MG63 (cell line): ENCODE data around the gene WEE1. TPM values are rescaled to one million over a fixed set of nuclear protein-coding genes. Genes with fewer than 3 reads are reported as not detected.
"Not testable (repeated sequence)": the region's sequence is repeated elsewhere in the genome, so short reads cannot be mapped to it uniquely, and the experiment has no call there.

Experiments
- DNase-seq: peaks from one replicate; pipeline ENCODE4 v3.0.0-alpha.2; 2020
- H3K27me3 ChIP-seq: fragments of 250-450 bp; sonication (Bioruptor Pico); 2 replicates; pipeline ENCODE4 v1.5.1; 2020; ENCODE audit warnings: mild to moderate bottlenecking, moderate library complexity
- H3K36me3 ChIP-seq: fragments of 250-450 bp; sonication (Bioruptor Pico); 2 replicates; pipeline ENCODE4 v1.5.1; 2020; ENCODE audit warnings: mild to moderate bottlenecking, moderate library complexity
- H3K4me3 ChIP-seq: fragments of 250-450 bp; sonication (Bioruptor Pico); 2 replicates; pipeline ENCODE4 v1.5.1; 2020; ENCODE audit warnings: mild to moderate bottlenecking, moderate library complexity
- H3K9me3 ChIP-seq: fragments of 250-450 bp; sonication (Bioruptor Pico); 2 replicates; pipeline ENCODE4 v1.5.1; 2020; ENCODE audit warnings: mild to moderate bottlenecking, moderate library complexity
- total RNA-seq: library from RNA; depleted of rRNA; stranded (reverse); fragments of >200 nt; shearing (Covaris generic); gene quantifications from 2 replicates; pipeline ENCODE4 v1.2.3, GENCODE V29; 2014; ENCODE audit warnings: low replicate concordance; rRNA removed

Gene WEE1
- total RNA-seq = 34.8 and 35.6 TPM in 2 replicates

DNA sequence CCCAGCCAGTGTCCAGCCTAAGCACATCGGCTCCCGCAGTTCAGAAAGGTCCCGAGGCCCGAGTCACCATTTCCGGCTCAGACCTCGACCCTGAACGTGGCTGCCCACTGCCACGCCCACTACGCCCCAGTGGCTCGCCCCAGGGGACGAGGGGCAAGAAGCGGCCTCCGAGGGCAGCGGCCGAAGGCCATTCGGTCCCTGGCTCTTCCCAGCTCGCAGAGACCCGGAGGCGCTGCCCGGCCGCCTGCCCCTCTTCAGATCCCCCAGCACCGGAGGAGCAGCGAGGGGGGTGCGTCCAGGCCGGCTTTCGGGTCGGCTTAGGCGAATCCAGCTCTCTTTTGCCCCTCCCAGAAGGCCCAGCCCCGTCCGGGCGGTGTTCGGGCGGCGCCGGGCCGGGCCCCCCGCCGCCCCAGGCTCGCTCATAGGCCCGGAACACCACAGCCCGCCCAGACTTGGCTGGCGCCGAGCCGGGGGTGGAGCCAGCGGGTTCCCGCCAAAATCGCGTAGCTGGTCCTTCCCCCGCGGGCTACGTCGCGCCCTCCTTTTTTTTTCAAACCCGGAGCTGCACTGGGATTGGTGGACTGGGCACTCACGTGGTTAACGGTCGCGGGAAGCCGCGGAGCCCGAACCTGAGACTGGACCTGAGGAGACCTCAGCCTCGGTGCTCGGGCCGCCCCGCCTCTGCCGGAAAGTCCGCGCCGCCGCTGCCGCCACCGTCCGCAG, at the start of gene WEE1:
WEE1 (plus strand) TSS at position 619 of the 723 bp plus-strand sequence. CDS start 264 bp downstream, outside the sequence.
- Histone ChIP-seq H3K27me3 (no peaks in the 10 kb centered on the region), H3K36me3 (peaks cover 38% of the 10 kb centered on the region), H3K4me3 (peak within 1 kb of the TSS; percentile 82), H3K9me3 (no peaks in the 10 kb centered on the region)
- DNase-seq = peak; percentile 98

DNA sequence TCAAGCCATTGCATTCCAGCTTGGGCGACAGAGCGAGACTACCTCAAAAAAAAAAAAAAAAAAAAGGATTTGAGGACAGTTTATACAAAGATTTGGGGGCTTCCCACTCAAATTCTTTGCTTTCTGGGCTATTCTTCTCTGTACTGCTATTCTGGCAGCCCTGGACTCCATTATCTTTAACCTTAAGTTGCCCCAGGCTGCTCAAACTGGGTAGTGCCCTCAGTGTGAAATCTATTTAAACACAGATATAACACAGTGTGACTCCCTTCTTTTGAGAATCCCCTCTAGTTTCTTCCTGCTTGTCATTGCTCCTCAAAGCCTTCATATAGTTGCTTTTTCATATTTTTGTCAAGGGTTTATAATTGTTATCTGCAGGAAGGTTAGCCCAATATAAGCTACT, 49.5 kb upstream of the WEE1 start:
- H3K27me3 ChIP-seq = no peaks in the 10 kb centered on the region
- DNase-seq = no peak

DNA sequence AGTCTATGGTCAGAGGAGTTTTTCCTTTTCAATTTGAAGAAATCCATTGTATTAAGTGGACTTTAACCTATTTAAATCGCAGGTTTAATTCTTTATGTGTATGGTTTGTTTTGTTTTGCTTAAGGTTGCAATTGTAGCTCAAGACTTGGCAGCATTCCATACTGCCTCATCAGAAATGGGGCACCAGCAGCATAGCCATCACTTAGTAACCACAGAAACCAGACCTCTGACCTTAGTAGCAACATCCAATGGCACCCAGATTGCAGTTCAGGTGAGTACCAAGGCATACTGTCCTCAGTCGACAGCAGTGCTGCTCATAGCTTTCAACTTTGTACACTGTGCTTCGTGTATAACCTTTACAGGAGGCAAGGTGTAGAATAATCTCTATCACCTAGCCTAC, 48.4 kb upstream of the WEE1 start:
- no peaks in the 10 kb centered on the region for H3K27me3 ChIP-seq
- no peaks in the 10 kb centered on the region for H3K9me3 ChIP-seq
- H3K36me3 ChIP-seq = peaks cover 8% of the 10 kb centered on the region
- no peak overlapping the region for H3K4me3 ChIP-seq
- DNase-seq = no peak

More for the DNA sequence above, 49.5 kb upstream of the WEE1 start:
- Histone ChIP-seq H3K4me3 (no peak overlapping the region), H3K36me3 (peaks cover 8% of the 10 kb centered on the region), H3K9me3 (no peaks in the 10 kb centered on the region)

DNA sequence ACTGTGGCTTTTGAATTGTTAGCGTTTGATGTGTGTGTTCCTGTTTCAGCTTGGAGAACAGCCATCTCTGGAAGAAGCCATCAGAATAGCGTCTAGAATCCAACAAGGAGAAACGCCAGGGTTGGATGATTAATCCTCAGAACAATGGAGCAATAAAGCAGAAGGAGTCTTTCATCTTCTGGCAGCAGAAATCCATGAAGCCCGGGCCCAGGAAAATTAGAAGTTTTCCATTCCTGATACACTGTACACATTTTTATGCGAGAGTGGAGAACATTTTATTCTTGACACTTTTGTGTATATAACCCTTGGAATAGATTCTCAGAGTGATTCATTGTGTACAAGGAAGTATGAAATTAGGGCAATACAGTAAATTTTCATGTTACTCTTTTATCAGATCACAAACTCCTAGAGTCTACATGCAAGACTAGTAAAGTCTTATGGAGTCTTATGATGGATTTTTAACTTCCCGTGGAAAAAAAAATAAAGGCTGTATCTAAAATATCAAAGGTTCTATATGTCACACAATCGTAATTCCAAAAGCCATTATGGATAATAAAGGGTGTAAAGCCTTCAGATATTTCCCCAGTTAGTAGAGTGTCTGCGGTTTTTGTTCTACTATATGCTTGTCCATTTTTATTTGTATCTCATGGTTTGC, 45.9 kb upstream of the WEE1 start:
- DNase-seq = peak; percentile 65
- H3K4me3 ChIP-seq = no peak overlapping the region
- no peaks in the 10 kb centered on the region for H3K9me3 ChIP-seq
- peaks cover 6% of the 10 kb centered on the region for H3K36me3 ChIP-seq
- no peaks in the 10 kb centered on the region for H3K27me3 ChIP-seq

DNA sequence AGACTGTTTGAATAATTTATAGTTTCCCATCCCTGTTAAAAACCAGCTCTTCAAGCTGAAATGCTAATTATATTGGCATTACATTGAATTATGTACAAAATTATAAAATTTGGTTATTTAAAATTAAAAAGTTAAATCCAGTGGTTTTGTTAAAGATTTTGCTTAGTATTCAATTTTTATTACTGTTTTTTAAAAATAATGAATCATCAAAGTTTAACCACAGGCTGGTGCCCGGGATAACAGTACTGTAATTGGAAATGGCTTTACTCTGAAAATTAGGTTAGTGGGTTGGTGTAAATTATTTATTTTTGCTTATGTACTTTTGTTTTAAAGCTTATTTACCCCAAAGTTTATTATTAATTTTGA, 45.4 kb upstream of the WEE1 start:
- DNase-seq = no peak
- no peak overlapping the region for H3K4me3 ChIP-seq
- peaks cover 6% of the 10 kb centered on the region for H3K36me3 ChIP-seq
- no peaks in the 10 kb centered on the region for H3K9me3 ChIP-seq
- no peaks in the 10 kb centered on the region for H3K27me3 ChIP-seq

DNA sequence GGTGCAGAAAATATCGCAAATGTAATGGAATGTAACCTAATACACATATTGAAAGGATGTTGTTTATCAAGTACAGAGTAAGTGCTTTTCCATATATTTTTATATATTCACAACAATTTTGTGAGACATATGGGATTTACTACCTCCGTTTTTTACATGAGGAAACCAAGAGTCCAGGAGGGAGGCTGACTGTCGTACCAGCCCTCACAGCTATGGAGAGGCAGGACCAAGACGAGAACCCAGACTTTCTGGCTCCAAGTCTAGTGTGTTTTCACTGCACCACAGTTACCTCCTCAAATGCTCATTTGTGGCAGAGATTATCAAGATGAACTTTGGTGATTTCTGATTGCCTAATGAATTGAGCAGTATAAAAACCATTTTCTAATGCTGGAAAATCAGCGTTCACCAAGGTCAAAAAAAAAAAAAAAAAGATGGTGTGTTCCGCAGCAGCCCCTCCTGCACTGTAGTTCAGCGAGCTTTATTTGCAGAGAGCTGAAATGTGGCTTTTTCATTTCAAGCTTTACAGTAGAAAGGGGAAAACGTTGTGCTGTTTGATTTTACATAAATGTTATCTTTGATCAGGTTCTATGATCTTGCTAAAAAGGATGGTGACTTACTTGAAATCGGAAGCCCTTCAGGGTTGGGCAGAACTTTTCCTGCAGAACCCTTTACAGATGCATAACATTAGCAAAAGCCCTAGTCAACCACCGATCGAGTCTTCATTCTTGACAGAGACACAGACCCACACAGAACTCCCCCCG, 44.7 kb upstream of the WEE1 start:
- DNase-seq = no peak
- Histone ChIP-seq H3K27me3 (no peaks in the 10 kb centered on the region), H3K4me3 (no peak overlapping the region), H3K9me3 (no peaks in the 10 kb centered on the region), H3K36me3 (peaks cover 6% of the 10 kb centered on the region)

DNA sequence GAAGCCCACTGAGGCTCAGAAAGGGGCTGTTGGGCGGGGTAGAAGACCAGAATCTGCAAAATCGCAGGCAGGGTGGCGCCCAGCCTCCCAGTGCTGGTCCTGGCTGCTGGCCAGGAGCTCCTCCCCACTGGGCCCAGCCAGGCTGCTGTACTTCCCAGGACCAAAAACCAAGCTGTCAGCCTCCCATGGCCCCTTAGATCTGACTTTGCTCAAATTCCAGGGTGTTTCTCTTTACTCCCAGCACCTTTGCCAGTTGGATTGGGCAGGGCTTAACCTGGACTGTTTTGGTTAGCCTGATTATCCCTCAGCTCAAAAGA, 44.2 kb upstream of the WEE1 start:
- no peak for DNase-seq

DNA sequence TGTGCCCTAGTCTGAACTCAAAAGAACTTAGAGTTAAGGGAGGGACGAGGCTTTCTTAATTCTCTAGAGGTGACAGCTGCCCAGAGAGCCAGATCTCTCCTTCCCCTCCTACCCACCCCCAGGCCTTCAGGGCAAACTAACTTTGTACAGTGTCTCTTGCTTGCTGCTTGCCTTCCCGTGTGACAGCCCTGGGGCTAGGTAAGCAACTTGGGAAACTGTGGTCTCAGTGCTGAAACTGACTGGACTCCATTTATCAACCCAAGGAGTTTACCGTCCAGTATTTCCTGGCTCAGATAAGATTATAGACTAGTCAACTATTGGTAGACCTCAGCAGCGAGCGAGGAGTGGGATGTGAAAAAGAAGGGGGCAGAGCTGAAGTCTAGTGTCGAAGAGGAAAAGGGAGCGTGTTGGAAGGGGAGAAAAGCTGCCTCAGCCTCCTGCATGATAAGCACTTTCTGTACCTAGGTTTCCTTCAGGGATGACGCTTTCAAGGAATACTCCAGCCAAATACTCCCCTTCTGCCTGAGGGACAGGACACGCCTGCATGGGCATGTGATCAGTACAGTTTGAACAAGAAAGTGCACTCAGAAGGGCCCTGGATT, 43.3 kb upstream of the WEE1 start:
- no peak for DNase-seq

More for the DNA sequence above, 44.2 kb upstream of the WEE1 start:
- H3K27me3 ChIP-seq = no peaks in the 10 kb centered on the region
- no peak overlapping the region for H3K4me3 ChIP-seq
- peaks cover 6% of the 10 kb centered on the region for H3K36me3 ChIP-seq
- no peaks in the 10 kb centered on the region for H3K9me3 ChIP-seq

DNA sequence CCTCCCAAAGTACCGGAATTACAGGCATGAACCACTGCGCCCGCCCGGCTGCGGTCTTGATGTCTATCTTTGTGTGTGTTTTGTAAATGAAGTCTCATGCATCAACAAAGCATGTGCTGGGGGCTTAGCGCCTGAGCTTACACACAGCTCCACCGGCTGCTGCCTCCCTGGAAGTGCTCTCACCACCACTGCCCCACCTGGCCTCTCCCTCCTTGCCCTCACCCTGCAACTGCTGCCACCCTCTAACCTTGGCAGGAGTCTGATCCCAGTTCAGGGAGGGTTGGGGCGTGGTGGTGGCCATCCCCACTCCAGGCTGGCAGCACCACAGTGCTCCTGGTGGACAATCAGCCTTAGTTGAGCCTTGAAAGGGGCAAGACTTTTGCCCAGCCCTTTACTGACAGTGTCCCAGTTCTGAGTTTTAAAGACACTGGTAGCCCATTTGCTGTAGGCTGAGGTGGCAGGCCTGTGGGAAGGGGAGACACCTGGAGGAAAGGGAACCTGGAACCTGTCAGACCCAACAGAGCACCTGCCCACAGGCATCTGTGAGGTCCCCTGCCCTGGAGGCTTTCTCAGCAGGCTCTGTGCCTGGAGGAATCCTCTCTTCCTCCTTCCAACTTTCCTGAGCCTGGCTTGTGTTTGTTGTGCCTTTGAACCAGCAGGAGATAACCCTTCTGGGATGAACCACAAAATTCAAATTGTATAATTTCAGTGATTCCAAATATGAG, 42.4 kb upstream of the WEE1 start:
- Histone ChIP-seq H3K27me3 (no peaks in the 10 kb centered on the region), H3K9me3 (no peaks in the 10 kb centered on the region)
- DNase-seq = no peak

More for the DNA sequence above, 43.3 kb upstream of the WEE1 start:
- Histone ChIP-seq H3K27me3 (no peaks in the 10 kb centered on the region), H3K36me3 (peaks cover 4% of the 10 kb centered on the region), H3K9me3 (no peaks in the 10 kb centered on the region), H3K4me3 (no peak overlapping the region)

DNA sequence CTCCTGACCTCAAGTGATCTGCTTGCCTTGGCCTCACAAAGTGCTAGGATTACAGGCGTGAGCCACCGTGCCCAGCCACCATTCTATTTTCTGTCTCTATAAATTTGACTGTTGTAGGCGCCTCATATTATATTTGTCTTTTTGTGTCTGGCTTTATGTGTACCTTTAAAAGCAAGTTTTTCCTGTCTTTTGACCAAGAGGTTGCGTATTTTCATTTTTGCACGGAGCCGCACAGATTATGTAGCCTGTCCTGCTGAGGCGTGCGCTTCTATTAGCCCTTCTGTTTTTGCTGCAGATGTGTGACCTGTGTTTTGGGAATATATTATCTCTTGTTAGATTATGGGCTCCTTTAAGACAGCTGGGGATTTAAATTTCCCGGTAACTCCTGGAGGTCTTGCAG, 40.4 kb upstream of the WEE1 start:
- H3K36me3 ChIP-seq = no peaks in the 10 kb centered on the region
- H3K9me3 ChIP-seq = no peaks in the 10 kb centered on the region
- H3K4me3 ChIP-seq = no peak overlapping the region
- DNase-seq = no peak
- H3K27me3 ChIP-seq = no peaks in the 10 kb centered on the region

More for the DNA sequence above, 42.4 kb upstream of the WEE1 start:
- no peaks in the 10 kb centered on the region for H3K36me3 ChIP-seq
- no peak overlapping the region for H3K4me3 ChIP-seq

DNA sequence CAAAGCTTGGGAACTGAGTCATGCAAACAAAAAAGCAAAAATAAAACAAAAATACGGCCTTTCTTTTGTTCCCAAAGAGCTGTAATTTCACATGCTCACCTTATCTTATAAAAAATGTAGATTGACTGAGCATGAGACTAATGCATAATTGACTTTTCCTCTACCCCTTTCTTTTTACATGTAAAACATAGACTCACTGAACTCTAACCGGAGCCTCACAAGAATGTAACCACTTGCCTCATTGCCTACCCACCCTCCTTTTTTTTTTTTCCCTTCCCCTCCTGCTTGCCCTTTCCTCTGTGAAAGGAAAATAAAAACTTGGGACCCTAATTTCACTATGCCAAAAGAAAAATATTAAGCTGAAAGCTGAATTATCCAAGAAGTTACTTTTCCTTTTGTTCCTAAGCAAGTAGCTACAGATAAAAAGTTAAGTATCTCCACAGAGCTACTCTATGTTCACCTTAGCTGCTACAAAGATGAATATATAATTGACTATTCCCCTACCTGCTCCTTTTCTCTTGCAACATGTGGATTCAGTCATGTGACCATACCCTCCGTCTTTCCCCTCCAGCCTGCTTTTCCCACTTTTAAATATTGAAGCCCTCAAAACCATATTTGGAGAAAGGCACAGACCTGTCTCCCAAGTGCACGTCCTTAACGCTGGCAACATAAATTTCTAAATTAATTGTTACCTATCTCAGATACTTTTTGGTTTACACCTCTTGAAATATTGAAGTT, 39.6 kb upstream of the WEE1 start:
- H3K36me3 ChIP-seq = no peaks in the 10 kb centered on the region
- H3K4me3 ChIP-seq = no peak overlapping the region
- H3K27me3 ChIP-seq = no peaks in the 10 kb centered on the region
- no peak for DNase-seq
- H3K9me3 ChIP-seq = no peaks in the 10 kb centered on the region

DNA sequence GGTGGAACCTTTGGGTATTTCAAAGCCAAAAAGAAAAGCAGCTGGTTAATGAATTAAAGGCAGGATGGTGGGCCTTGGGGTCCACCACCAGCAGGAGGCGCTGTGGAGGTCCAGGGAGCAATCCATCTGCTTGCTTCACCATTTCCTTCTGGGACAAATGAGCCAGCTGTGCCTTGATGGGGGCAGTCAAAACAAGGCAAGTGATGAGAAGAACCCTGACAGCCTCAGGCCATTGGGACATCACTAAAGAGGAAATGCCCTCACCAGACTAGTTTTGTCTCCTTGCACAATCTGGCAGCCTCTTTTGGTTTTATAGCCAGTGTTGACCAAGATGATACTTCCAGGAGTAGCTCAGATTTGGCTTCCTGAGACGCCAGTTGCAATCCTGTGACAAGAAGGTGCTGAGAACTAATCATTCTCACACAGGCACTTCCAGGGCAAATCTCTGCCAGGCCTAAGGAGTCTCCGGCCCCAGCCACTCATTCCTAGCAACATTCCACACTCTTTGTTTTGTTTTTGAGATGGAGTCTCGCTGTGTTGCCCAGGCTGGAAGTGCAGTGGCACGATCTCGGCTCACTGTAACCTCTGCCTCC, 38.2 kb upstream of the WEE1 start:
- H3K4me3 ChIP-seq = no peak overlapping the region
- peak; percentile 45 for DNase-seq
- H3K27me3 ChIP-seq = no peaks in the 10 kb centered on the region
- no peaks in the 10 kb centered on the region for H3K36me3 ChIP-seq
- no peaks in the 10 kb centered on the region for H3K9me3 ChIP-seq

DNA sequence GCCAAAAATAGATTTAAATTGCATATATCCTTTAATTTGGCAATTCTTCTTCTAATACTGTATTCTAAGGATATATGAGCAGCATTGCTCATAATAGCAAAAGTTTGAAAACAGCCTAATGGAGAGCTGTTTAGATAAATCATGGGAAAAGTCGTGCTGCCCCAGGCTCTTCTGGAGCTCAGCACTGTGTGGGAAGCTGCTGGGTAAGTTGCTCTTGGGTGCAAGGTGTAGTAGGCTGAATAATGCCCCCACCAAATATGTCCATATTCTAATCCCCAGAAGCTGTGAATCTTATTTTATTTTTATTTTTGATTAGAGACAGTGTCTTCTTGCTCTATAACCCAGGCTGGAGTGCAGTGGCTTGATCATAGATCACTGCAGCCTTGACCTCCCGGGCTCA, 34.9 kb upstream of the WEE1 start:
- Histone ChIP-seq H3K27me3 (no peaks in the 10 kb centered on the region), H3K36me3 (no peaks in the 10 kb centered on the region), H3K9me3 (no peaks in the 10 kb centered on the region), H3K4me3 (no peak overlapping the region)
- no peak for DNase-seq

DNA sequence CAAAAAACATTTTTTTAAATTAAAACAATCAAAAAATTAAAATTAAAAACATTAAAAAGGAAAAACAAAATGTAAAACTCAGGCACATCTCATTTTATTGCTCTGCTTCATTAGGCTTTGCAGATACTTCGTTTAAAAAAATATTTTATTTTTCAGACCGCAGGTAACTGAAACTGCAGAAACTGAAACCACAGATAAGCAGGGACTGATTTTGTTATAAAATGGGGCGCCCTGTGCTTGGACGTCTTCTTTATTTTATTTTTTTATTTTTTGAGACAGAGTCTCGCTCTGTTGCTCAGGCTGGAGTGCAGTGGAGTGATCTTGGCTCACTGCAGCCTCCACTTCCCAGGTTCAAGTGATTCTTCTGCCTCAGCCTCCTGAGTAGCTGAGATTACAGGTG, 24.3 kb upstream of the WEE1 start:
- H3K27me3 ChIP-seq, H3K4me3 ChIP-seq, DNase-seq, H3K36me3 ChIP-seq, H3K9me3 ChIP-seq: not testable (repeated sequence)

DNA sequence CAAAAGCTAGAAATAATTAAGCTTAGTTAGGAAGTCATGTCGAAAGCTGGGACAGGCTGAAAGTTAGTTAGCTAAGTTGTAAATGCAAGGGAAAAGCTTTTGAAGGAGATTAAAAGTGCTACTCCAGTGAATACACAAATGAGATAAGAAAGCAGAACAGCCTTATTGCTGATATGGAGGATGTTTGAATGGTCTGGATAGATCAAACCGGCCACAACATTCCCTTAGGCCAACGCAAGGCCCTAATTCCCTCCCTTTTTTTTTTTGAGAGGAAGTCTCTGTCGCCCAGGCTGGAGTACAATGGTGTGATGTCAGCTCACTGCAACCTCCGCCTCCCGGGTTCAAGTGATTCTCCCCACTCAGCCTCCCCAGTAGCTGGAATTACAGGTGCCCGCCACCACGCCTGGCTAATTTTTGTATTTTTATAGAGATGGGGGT, 23.3 kb upstream of the WEE1 start:
- Histone ChIP-seq H3K9me3 (no peaks in the 10 kb centered on the region), H3K4me3 (no peak overlapping the region), H3K27me3 (no peaks in the 10 kb centered on the region), H3K36me3 (no peaks in the 10 kb centered on the region)
- DNase-seq = no peak
